ENCODE measurements around the gene TMEM18. TPM values are rescaled to one million over a fixed set of nuclear protein-coding genes. Genes with fewer than 3 reads are reported as not detected.

Gene TMEM18
- total and polyA plus RNA-seq, 2 of the 13 experiments (the other 11 are each of a cell fraction or from before 2014, with no cell fraction given) = 45.9 to 49.4 TPM

DNA sequence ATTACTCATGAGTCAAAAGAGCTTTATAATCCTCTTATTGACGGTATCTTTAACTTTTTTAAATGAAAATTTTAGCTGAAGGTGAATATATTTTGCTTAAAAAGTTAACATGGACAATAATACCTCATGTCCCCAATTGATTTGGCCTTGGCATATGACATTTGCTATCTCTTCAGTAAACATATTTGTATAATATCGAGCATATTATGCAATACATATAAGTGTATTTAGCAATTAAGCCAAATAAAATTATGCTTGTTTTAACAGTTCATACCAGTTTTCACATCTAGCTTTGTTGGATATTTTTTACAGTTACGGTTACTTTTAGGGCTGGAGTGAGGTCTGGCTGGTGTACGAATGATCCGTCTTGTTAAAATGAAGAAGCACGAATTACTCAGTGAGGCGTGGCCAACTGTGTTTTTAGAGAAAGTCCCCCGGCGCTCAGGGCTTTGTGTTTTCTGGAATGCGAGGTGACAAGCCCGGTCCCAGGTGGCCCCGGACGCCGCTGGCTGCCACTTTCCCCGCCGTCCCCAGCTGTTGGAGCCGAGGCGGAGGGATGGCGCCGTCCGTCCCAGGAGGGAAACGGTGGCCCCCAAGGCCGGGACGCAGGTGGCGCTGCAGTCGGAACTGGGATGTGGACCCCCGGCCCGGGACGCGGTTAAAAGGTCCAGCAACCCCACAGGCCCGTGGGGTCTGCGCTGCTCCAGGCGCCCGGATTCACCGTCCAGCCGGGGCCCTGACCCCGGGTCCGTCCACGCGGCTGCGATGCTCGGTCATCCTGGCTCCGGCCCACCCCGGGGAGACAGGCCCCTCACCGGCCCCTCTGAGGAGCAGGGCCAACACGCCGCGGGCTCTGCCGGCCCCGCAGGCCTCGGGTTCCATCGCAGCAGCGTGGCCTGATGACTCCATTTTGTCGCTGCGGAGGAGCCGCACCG is 41.3 kb downstream of the TMEM18 start:
- intact Hi-C loops (cut with micrococcal nuclease; ENCODE audit: unreplicated experiment) = loop anchor here (2.0 kb wide), 1 partner anchor 345 kb away; no protein-coding TSS in a partner anchor
- ATAC-seq (peak; percentile 11; the same call in 1 of the 3 replicates), DNase-seq (ENCODE audit: low spot score) (no peak), FAIRE-seq (no peak)
- BruUV-seq (replicated peaks) = no TSS peak
- WGBS (ENCODE audit: low lambda C conversion rate) = 83% methylated on average over 44 of the region's 57 CpGs
- Histone ChIP-seq H3K27ac (ENCODE audit: extremely low read length, insufficient read depth, low read length) (no peak overlapping the region), H3K27me3 (ENCODE audit: control insufficient read depth in 1 of 2, insufficient read depth in 2 of 2, low read length in 2 of 2) (peaks cover 2 to 14% of the 10 kb centered on the region in 2 experiments; a peak in 3 of 5 replicates), H3K9me3 (ENCODE audit: low read length) (no peaks in the 10 kb centered on the region), H4K20me1 (ENCODE audit: insufficient read depth, low read length) (no peaks in the 10 kb centered on the region), H3K4me2 (ENCODE audit: low read depth, low read length) (no peak overlapping the region), H3K4me3 (replicated peaks in 1 of 3; ENCODE audit: insufficient read depth in 1 of 3, low read depth in 2 of 3, low read length in 3 of 3) (no peak overlapping the region), H3K9ac (ENCODE audit: insufficient read depth, low read depth, low read length) (no peak overlapping the region), H3K36me3 (replicated peaks in 1 of 2; ENCODE audit: control insufficient read depth in 1 of 2, insufficient read depth in 2 of 2, low read length in 2 of 2) (no peaks in the 10 kb centered on the region), H3K79me2 (ENCODE audit: insufficient read depth, low read length) (no peaks in the 10 kb centered on the region), H3K4me1 (ENCODE audit: insufficient read depth, low read length) (no peaks in the 10 kb centered on the region), H2AFZ (ENCODE audit: low read length) (no peak overlapping the region)
- no peak for TF ChIP-seq ZNF788 (CRISPR knock-in tag; IDR thresholded peaks at IDR 0.05; ENCODE audit: borderline replicate concordance)
- TF ChIP-seq CENPT (CRISPR knock-in tag; IDR thresholded peaks at IDR 0.05; ENCODE audit: low read depth) = no peak
- TF ChIP-seq CEBPB (IDR thresholded peaks at IDR 0.05; ENCODE audit: borderline replicate concordance, low read depth, low read length) = peak; percentile 9; the same call in 1 of the 2 replicates
- TF ChIP-seq ZNF501 (CRISPR knock-in tag; IDR thresholded peaks at IDR 0.05) = 0 out of 2 replicates have a peak, but pooled peaks have one; percentile 5
- 0 out of 2 replicates have a peak, but pooled peaks have one; percentile 1 for TF ChIP-seq ZSCAN30 (CRISPR knock-in tag; IDR thresholded peaks at IDR 0.05)
- no peak for TF ChIP-seq MAFG (CRISPR knock-in tag; IDR thresholded peaks at IDR 0.05)
- ChIA-PET POLR2A (interaction anchor here (1.1 kb wide), 1 partner anchor 41 kb away, joined by 3 read pairs; no protein-coding TSS in a partner anchor), CTCF (ENCODE audit: low intra/inter-chr PET ratio, low total read pairs) (interaction anchor here (1.1 to 2.1 kb wide), 3 partner anchors 106 to 618 kb away, joined by 3 to 7 read pairs (median 5); no protein-coding TSS in a partner anchor)
- in situ Hi-C loops (cut with HindIII; ENCODE audit: extremely low pct_ligation_motif_present, low pct_unique_long_range_greater_than_20kb) = loop anchor here (5.0 kb wide), 2 partner anchors 104 to 344 kb away; no protein-coding TSS in a partner anchor

All from HepG2 (cell line).